GM19193 (cell line): ENCODE measurements around the gene COL11A1.

Experiments used
- POLR2A ChIP-seq: IDR thresholded peaks from 4 replicates; pipeline ENCODE4 v1.6.1; 2011; ENCODE audit not compliant: insufficient read depth, insufficient read length; ENCODE audit errors: extremely low read depth

COL11A1 gene

DNA sequence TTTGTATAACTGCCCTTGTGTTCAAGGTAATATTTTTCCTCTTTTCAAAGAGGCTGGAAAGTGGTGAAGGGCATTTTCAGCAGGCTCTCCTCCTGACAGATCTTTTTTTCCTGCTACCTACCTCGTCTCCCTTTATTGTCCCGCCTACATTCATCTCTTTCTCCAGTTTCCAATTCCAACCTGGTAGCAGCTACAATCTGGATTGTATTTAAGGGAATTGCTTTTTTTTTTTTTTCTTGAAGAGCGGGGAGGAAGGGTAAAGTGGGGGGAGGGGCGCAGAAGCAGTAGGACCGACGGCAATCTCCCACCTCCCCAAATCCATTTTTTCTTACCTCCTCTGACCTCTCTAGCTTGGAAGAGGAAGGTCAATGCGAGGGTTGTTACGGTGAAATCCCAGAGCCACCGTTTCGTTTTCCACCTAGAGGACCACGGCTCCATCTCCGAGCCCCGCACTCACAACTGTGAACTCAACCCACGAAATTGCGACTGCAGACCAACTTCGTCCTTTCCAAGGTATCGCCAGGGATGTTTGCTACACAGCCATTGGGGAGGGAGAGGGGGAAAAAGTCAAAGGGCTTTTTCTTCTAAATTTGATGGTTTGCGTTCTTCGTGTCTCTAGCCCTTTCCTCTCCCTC lies 464 bp downstream of the COL11A1 start:
- no peak for TF ChIP-seq POLR2A

- TF ChIP-seq POLR2A = no peak
Observed at GRCh38 chr1:103106426-103107341, 1.6 kb downstream of the COL11A1 start.

DNA sequence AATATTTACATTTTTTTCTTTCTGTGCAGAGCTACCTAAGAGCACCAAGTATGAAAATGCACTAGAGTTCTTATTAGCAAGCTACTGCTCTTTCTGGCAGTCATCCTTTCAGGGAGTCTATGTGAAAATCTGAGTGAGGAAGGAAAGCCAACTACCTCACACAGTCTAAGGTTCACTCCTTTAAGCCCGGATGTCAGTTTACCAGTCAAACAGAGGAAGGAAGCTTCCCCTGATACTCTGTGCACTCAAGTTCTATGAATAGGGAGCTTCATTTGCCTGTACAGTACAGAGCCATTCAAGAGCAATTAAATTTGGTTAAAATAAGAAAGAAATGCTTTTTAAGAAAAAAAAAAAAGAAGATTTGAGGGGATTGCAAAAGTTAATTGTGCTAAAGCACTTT lies 6.9 kb downstream of the COL11A1 start:
- TF ChIP-seq POLR2A = no peak

- TF ChIP-seq POLR2A = no peak
Observed at GRCh38 chr1:103089221-103089620, 19.1 kb downstream of the COL11A1 start.

DNA sequence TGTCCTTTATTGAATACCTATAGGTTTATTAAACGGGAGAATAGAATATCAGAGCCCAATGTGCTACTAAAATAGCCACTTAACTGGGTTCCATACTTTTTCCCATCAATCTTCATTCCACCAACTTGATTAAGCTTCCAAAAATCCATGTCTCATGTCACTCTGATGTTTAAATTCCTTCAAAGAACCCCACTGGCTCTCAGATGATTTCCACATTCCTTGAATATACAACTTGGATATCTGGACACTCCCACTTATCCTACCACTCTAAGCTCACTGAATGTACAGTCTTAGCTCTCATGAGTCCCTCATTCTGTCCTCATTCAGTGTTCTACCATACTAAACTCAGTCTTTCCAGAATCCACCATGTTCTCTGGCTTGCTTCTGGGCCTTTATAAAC lies 21.1 kb downstream of the COL11A1 start:
- no peak for TF ChIP-seq POLR2A

DNA sequence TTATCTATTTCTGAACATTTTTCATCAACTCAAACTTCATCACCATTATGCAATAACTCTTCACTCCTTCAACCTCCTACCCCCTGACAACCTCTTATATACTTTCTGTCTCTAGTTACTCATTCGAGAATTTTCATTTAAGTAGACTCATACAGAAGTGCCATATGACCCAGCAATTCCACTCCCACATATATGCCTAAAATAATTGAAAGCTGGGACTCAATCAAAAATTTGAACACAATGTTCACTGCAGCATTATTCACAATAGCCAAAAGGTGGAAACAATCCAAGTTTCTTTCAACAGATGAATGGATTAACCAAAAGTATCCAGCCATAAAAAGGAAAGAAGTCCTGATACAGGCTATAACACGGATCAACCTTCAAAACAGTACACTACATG lies 24.1 kb downstream of the COL11A1 start:
- no peak for TF ChIP-seq POLR2A

DNA sequence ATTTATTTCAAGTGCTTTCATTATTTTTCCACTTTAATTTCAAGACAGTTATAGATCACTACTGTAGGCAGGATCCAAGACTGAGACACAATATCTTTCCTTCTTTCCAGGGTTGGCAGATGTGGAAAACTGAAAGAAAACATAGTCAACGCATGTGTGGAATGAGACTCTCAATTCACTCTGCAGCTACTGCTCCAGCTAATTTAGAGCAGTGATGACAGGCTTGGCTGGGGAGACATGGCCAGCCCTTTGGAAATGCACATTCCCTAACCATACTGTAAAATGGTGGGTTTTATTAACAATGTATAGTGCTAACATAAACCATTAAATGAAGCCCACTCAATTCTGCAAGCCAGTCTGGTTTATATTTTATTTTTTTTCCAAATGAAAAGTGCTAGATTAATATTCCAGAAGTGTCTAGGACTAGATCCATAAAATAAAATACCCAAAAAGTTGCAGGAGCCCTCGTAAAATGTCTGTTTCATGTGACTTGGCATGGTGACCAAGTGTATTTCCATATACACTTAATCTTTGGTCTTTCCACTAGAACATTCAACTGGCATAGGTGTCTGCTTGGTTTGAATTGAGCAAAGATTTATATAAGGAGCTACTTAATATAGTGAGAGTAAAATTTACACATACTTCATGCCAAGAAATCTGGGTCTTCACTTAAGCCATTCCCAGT lies 32.9 kb downstream of the COL11A1 start:
- no peak for TF ChIP-seq POLR2A

DNA sequence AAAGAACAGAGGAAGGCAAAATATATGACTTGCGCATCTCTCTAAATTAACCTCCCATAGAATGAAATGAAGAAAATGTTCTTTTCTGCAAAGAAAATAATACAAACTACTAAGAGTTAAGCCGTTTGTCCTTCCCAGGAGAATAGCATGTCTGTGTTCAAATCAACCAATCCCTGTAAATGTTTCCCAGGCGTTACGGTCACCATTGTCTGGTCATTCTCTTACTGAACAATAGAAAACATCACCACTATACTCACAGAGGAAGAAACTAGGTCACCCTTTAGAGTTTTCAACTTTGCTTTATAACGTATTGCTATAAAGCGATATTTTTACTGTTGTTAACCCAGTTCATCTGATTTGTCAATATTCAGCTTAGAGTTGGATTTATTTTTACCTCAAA lies 34.1 kb downstream of the COL11A1 start:
- no peak for TF ChIP-seq POLR2A

- TF ChIP-seq POLR2A = no peak
Observed at GRCh38 chr1:103069201-103069600, 39.1 kb downstream of the COL11A1 start.

- no peak for TF ChIP-seq POLR2A
Observed at GRCh38 chr1:103063921-103064320, 44.4 kb downstream of the COL11A1 start.

- TF ChIP-seq POLR2A = no peak
Observed at GRCh38 chr1:103058391-103058790, 49.9 kb downstream of the COL11A1 start.

DNA sequence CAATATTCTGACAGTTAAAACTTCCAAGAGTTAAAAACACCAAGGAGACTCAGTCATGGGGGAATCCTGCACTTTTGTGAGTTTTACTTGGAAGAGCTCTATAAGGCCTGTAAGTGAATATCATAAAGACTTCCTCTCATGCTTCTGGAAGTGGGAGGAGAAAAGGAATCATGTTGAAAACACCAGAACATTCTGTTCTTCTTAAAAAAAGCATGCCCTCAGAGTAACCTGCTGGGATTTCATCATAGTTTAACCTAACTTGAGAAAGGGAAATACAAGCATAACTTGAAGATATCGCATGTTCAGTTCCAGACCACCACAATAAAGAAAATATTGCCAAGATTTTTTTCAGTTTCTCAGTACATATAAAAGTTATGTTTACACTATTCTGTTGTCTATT lies 51.9 kb downstream of the COL11A1 start:
- no peak for TF ChIP-seq POLR2A

GRCh38 chr1:103025858-103026409 lies 82.4 kb downstream of the COL11A1 start:
- no peak for TF ChIP-seq POLR2A

DNA sequence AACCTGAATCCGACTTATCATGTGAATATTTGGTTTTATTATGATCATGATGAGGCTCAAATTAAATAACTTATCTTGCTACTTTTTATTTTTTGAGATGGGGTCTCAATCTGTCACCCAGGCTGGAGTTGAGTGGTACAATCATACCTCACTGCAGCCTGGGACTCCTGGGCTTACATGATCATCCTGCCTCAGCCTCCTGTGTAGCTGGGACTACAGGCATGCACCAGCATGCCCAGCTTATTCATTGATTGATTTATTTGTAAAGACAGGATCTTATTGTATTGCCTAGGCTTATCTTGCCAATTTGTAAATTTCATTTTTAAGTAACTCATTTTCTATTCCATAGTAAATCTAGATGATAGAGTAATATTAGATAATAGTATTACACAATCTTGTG lies 84.3 kb downstream of the COL11A1 start:
- no peak for TF ChIP-seq POLR2A

- TF ChIP-seq POLR2A = no peak
Observed at GRCh38 chr1:103002005-103002404, 106.3 kb downstream of the COL11A1 start.
